Measurements from ENCODE around the gene PPTC7. TPM values are rescaled to one million over a fixed set of nuclear protein-coding genes. Genes with fewer than 3 reads are reported as not detected.

The PPTC7 gene
- total RNA-seq, 1 donor from 2014 or later: 6.9 TPM

DNA sequence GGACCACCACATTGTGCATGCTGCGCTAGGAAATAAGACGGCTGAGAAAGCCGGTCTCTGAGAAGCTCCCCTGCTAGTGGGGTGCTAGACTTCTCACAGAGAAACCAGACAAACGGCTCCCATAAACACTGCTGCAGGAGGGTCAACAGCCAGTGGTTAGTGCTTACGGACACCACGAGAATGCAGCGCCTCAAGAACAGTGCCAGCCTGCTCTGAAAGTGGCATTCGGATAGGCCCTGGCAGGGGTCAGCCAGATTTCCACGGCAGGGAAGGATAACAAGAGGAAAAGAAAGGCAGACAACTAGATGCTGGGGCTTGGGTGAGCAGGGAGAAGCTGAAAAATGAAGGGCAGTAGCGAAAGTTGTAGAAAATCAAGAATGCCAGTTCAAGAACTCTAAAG, 26.4 kb downstream of the PPTC7 start:
- no peak for DNase-seq (ENCODE audit: low read depth)
- TF ChIP-seq, protein P1, sequence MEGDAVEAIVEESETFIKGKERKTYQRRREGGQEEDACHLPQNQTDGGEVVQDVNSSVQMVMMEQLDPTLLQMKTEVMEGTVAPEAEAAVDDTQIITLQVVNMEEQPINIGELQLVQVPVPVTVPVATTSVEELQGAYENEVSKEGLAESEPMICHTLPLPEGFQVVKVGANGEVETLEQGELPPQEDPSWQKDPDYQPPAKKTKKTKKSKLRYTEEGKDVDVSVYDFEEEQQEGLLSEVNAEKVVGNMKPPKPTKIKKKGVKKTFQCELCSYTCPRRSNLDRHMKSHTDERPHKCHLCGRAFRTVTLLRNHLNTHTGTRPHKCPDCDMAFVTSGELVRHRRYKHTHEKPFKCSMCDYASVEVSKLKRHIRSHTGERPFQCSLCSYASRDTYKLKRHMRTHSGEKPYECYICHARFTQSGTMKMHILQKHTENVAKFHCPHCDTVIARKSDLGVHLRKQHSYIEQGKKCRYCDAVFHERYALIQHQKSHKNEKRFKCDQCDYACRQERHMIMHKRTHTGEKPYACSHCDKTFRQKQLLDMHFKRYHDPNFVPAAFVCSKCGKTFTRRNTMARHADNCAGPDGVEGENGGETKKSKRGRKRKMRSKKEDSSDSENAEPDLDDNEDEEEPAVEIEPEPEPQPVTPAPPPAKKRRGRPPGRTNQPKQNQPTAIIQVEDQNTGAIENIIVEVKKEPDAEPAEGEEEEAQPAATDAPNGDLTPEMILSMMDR (conservative IDR thresholded peaks at IDR 0.05; ENCODE audit: low read depth, low read length): no peak

DNA sequence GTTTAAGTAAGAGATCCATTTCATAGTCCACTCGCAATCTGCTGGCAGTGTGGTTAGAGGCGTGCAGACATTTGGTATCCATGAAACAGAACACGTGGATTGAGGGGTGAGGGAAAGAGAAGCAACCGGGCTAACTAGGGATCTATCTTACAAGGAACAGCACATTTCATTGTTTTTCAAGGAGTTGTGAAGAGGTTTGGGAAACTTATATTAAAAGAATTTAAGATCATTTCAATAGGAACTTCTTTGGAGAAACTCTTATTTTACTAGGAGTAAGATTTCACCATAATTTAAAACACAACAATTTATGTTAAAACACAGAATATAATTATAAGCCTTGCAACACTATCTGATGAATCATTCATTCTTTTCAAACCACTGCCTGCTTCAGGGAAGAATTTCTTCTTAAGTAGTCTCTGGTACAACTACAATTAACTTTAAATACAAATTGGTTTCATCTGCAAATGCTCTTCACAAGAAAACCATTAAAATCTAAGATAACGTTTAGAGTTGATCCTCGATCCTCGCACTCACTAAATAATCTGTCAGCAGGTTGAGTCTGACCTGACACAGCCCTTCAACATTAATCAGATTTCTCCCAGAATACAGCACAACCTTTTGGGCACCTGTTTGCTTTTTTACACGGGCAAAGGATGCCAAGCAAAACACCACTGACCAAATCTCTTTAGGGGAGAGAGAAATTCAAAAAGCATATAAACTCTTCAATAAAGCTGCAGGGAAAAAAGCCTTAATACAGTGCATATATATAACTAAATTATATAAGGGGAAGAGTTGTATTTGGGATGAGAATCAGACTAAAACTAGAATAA, 27.3 kb downstream of the PPTC7 start:
- no peak for DNase-seq (ENCODE audit: low read depth)
- no peak overlapping the region for H3K4me3 ChIP-seq (ENCODE audit: low read depth, low read length)
- TF ChIP-seq, protein P1 (conservative IDR thresholded peaks at IDR 0.05; ENCODE audit: low read depth, low read length): no peak

More for the DNA sequence above, 26.4 kb downstream of the PPTC7 start:
- H3K4me3 ChIP-seq (ENCODE audit: low read depth, low read length): no peak overlapping the region

DNA sequence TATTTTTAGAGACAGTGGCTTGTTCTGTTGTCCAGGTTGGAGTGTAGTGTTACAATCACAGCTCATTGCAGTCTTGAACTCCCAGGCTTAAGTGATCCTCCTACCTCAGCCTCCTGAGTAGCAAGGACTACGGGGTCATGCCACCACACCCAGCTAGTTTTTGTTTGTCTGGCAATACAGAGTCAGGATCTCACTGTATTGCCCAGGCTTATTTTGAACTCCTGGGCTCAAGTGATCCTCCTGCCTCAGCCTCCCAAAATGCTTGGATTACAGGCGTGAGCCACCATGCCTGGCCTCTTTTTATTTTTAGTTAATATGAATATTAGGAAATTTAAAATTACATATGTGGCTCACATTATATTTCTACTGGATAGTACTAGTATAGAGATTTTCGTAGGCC, 28.9 kb downstream of the PPTC7 start:
- no peak overlapping the region for H3K4me3 ChIP-seq (ENCODE audit: low read depth, low read length)
- TF ChIP-seq, protein P1 (conservative IDR thresholded peaks at IDR 0.05; ENCODE audit: low read depth, low read length): no peak
- DNase-seq (ENCODE audit: low read depth): no peak

DNA sequence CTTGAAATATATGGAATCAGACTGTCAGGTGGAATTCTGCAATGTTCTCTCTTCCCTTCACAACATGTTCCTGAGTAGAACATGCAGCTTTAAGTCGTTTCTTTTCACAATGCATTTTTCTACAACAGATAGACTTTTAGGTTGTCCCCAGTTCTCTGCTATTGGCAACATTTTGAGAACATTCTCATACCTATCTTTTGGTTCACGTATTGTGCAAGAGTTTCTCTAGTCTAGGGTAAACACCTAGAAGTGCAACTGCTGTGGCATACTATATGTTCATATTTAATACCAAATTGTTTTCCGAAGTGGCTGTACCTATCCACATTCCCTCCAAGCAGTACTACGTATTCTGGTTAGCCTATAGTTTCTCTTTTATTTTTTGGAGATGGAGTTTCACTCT, 32.1 kb downstream of the PPTC7 start:
- H3K4me3 ChIP-seq (ENCODE audit: low read depth, low read length): no peak overlapping the region
- TF ChIP-seq, protein P1 (conservative IDR thresholded peaks at IDR 0.05; ENCODE audit: low read depth, low read length): no peak
- no peak for DNase-seq (ENCODE audit: low read depth)

DNA sequence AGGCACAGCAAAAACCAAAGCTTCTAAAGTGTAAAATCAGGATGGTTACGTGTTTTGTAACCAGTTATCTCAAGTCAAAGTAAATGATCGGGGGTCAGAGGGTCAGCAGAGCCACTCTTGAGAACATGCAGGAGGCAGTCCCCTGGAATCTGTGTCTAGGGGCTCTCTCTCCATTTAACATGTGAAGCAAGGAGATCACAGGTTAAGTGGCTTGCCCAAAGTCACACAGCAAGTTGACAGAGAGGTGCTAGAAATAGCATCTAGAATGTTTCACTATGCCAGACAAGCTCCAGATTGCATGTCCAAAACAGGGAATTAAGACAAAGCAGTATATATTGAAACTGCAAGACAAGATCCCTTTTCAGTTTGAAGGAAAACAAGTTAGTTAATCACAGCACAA, 33.4 kb downstream of the PPTC7 start:
- no peak overlapping the region for H3K4me3 ChIP-seq (ENCODE audit: low read depth, low read length)
- TF ChIP-seq, protein P1 (conservative IDR thresholded peaks at IDR 0.05; ENCODE audit: low read depth, low read length): no peak
- no peak for DNase-seq (ENCODE audit: low read depth)

DNA sequence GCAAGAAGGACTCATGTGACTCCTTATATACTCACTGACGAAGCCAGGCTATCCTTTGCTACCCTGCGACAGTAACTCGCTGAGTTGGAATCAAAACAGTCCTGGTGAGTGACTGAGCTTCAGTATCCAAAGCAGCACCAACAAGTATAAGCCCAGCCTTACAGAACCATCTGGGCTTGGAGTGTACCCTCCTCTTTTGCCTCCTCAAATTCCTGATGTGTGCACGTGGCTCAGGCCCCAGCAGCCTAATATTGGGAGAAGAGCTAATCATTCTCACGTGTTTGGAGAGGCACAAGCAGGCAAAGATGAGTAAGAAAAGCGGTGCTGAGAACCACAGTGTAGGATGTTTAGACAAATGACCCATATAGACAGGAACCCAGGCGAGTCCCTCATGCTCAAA, 34.4 kb downstream of the PPTC7 start:
- H3K4me3 ChIP-seq (ENCODE audit: low read depth, low read length): no peak overlapping the region
- TF ChIP-seq, protein P1 (conservative IDR thresholded peaks at IDR 0.05; ENCODE audit: low read depth, low read length): no peak
- DNase-seq (ENCODE audit: low read depth): no peak

DNA sequence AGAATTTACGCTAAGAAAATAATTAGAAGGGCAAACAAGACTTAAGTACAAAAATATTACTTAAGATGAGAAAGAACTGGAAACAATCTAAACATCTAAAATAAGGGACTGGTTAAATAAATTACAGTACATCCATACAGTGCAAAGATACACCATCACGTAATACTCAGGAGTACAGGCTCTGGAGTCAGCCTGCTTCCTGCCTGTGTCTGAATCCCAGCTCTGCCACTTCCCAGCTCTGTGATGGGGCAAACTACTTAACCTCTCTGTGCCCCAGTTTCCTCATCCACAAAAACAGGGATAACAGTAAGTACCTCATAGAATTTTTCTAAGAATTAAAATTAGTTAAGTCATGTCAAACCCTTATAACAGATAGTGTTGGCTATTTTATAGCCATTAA, 36.0 kb downstream of the PPTC7 start:
- no peak overlapping the region for H3K4me3 ChIP-seq (ENCODE audit: low read depth, low read length)
- TF ChIP-seq, protein P1 (conservative IDR thresholded peaks at IDR 0.05; ENCODE audit: low read depth, low read length): no peak
- DNase-seq (ENCODE audit: low read depth): no peak
